Tibial nerve (tissue), 4 donors: ENCODE measurements around the gene NEGR1.

Source experiments
- CTCF ChIP-seq, 5 experiments: fragments of 200-600 bp in 3 of 5; fragments of 450-650 bp in 2 of 5; sonication (generic) in 3 of 5; IDR thresholded peaks; one replicate each; pipeline ENCODE4 v1.5.1; 2016 to 2019; ENCODE audit warnings: antibody characterized with exemption in 5 of 5, mild to moderate bottlenecking in 3 of 5, moderate library complexity in 2 of 5
- EP300 ChIP-seq, 2 donors: sonication (generic); formaldehyde crosslinking; IDR thresholded peaks; one replicate each; pipeline ENCODE4 v1.6.1; 2017; ENCODE audit warnings: antibody characterized with exemption in 2 of 2, mild to moderate bottlenecking in 1 of 2
- POLR2A ChIP-seq, 2 donors: fragments of 450-650 bp; IDR thresholded peaks; one replicate each; pipeline ENCODE4 v1.6.1; 2017; ENCODE audit warnings: antibody characterized with exemption in 2 of 2, mild to moderate bottlenecking in 2 of 2, moderate library complexity in 2 of 2

- TF ChIP-seq CTCF (IDR thresholded peaks at IDR 0.05): no peak
- TF ChIP-seq EP300 (IDR thresholded peaks at IDR 0.05): no peak
- TF ChIP-seq POLR2A (IDR thresholded peaks at IDR 0.05): no peak
Measured at GRCh38 chr1:71950579-71950978, 331.8 kb downstream of the NEGR1 start.
